Activated CD4-positive, alpha-beta T cell treated with anti-CD3 and anti-CD28 coated beads for 24 hours (primary cell): ENCODE results near the gene FANK1.
"Not testable (repeated sequence)": the region's sequence is repeated elsewhere in the genome, so short reads cannot be mapped to it uniquely, and the experiment has no call there.

Experiments
- DNase-seq, 2 donors: peaks; one replicate each; pipeline ENCODE4 v3.0.0-alpha.2; 2020; ENCODE audit warnings: low read depth in 2 of 2

Gene FANK1

DNA sequence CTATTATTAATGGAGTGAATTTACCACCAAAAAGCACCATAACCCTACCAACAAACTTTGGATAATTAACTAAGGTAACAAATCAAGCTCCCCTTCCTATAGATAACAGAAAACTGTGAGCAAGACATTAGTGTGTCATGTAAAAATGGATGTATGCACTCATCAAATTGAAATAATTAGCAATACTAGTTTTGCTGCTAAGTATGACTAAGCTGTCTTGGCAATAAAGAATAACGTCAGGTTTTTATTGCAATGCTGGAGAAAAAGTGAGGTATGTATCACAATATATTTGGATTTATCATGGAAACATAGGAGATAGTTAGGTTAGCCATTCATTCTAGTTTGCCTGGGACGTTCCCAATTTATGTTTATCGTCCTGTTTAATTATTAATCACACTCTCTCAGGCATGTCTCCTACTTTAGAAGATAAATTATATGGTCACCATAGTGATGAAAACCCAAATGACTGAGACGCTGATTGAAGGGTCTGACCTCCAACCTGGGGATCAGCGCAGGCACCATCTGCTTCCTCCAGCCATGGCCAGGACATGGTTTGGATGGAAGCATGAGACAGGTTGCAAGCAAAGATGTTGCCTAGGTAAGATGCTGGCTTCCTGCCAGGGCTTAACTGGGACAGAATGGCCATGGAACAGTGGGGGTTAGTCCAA lies 125.6 kb downstream of the FANK1 start:
- DNase-seq: no peak

DNA sequence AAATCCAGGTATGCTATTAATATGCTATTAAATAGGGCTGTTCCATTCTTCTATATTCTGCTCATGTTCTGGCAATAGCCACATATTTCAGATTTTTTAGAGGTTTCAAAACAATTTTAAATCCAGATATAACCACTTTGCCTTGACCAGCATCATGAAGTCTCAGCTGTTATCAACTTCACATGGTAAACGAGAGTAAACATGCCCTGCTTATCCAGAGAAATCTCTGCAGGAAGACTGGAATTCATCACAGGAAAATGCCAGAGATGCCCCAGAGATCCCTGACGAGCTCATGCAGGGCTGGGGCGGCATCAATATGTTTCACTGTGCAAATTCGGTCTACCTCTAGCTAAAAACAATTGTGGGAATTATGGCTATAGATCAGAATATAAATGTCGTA lies 126.5 kb downstream of the FANK1 start:
- DNase-seq: no peak

DNA sequence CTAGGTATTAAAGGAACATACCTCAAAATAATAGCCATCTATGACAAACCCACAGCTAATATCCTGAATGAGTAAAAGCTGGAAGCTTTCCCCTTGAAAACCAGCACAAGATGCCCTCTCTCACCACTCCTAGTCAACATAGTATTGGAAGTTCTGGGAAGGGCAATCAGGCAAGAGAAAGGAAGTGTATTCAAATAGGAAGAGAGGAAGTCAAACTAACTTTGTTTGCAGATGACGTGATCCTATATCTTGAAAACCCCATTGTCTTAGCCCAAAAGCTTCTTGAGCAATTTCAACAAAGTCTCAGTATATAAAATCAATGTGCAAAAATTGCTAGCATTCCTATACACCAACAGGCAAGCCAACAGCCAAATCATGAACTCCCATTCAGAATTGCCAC lies 131.3 kb downstream of the FANK1 start:
- no peak for DNase-seq

DNA sequence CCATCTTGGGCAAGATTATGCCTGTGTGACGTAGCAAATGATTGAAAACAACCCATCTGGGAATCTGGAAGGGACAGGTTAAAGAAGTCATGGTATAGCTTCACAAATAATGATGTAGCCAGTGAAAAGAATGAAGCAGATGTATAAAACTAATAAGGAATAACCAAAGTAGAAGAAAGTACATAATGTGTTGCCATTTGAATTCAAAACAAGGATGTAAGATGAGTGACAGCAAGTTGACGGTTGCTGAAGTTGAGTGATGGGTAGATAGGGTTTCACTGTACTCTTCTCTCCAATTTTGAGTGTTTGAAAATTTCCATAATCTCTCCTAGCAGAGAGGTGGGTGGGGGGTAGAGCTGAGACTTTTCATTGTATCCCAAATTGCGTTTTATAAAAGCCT lies 133.6 kb downstream of the FANK1 start:
- DNase-seq: no peak

DNA sequence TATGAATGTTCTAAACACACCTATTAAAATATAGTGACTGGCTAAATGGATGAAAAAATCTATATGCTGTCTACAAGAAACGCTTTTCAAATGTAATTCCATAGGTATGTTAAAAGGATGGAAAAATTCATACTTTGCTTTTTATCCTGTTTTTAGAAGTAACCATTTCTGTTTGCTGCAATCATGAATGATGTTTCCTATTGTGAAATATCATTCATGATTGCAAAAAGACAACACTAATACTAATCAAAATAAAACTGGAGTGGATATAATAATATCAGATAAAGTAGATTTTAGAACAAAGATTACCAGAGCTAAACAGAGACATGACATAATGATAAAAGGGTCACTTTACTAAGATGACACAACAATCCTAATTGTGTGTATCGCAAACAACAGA lies 138.2 kb downstream of the FANK1 start:
- no peak for DNase-seq

DNA sequence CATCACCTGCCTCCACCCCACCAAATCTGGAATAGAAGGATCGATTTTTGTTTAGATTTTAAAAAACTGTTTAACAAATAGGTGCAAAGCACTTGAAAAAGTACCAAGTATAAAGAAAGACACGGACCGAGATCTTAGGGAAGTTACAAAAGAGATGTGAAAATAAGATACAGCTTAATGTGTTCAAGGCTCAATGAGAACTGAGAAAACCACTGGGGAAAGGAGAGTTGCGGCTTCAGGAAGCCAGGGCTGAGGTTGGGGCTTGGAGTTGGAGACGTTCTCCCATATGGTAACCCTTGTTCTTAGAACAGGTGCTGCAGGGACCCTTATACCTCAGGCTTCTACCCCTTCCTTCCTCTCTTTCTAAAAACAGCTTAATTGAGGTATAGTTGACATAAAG lies 140.2 kb downstream of the FANK1 start:
- no peak for DNase-seq

DNA sequence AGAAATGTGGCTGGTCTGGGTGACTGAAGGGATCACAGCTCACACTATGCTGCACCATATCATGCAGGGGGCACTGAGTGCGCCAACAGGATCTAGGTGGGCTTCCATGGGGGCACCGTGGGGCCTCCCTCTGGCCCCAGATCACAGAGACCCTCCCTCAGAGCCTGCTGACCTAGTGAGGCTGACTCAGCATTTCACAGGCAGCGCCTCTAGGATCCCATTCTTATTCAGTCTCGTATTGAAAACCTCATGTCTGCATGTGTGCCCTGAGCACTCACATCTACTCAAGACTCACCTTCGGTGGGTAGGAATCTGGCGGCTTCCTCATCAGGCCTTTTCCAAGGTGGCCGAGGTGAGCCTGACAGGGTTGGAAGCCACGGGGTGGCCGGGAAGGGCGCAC lies 141.6 kb downstream of the FANK1 start:
- DNase-seq: no peak

DNA sequence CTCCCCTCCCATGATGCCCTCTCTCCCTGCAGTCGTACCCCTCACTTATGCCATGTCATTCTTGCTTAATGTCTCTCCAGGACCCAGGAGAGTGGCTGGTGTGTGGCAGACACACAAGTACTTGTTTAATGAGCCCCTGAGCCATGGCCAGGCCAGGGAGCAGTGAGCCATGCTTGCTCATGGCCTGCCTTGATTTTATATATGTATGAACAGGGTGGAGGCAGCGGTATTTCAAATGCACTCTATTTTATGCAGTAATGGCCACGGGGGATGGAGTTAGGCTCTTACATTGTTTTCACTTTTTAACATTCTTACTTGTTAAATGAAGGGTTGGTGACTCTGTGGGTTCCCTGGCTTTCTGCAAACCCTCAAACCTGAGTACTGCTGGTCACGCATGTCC lies 144.8 kb downstream of the FANK1 start:
- no peak for DNase-seq

DNA sequence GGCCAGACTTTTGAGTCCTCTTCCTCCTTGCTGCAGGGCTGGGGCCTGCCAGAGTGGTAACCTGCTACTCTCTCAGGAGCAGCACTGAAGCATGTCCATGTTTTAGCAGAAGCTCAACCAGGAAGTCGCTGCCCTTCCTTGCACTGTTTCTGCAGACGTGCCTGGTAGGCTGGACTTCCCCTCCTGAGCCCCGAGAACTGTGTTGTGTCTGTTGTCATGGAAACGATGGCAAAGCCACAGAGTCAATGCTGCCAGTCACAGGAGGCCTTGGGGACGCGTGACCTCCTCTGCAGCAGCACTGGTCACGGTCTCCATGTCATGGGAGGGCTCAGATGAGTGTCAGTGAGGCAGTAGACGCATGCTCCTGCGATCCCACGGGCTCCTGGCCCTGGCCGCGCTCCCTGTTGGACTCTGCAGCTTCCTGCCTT lies 145.5 kb downstream of the FANK1 start:
- DNase-seq: peak in 1 of 2 donors; percentile 25

DNA sequence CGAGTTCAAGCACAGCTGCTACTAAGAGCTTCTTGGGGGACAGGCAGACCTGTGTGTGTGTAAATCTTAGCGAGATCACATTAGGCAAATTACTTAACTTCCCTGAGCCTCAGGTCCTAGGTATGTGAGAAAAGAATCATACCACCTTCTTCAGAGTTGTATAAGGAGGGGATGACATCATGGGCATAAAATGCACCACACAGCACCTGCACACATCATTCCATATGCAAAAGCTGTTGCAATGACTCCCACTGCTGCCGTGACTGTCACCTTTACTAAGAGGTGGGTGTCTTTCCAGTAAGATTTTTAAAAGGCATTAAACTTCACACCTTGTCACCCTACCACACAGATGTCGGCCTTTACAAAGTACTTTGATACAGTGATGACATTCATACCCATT lies 146.0 kb downstream of the FANK1 start:
- no peak for DNase-seq

DNA sequence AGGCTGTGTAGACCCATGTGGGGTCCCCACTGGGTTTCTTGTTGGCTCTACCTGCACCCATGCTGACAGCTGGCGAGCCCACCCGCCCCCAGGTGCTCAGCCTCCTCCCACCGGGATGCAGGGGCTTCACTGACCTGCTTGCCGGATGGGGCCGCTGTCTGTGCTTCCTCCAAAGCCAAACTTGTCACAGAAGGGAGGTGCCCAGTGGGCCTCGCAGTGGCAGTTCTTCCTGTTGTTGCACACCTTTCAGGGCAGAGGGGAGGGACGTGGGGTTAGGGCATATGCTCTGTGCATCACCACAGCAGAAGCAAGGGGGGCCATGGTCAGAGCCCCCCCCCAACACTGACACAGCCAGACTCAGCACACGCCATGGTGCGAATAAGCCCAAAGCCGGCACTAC lies 146.5 kb downstream of the FANK1 start:
- no peak for DNase-seq

DNA sequence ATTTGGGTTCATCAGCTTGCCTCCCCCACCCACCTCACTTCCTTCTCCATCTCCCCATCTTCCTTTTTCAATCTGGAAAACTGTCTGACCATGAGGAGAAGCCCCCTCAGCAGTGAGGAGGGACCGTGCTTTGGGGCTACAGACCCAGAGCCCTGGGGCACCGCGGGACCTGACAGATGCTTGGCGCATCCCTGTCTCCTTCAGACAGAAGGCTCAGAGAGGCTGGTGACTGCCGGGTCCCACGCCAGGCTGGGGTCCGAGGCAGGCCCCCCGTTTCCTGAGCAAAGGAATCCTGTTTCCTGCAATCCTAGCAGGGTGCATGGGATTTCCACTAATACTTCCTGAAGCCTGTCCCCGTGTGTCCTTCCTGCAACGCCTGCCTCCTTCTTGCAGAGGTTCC lies 147.0 kb downstream of the FANK1 start:
- no peak for DNase-seq

DNA sequence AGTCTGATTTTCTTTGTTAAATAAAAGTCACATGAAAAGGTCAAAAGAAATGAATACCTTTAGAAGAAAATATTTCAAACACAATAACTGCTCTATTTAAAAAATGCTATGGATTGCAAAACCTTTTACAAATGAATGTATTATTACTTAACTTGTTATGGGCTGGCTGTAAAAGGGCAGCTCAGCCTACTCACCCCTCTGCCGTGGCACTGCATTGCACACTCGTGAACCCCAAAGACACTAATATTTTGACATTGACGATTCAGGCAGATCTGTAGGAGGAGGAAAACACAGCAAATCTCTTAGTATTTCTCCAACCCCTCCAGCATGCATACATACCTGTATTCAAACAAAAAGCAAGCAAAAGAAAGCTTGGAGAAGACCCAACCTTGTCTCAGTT lies 149.5 kb downstream of the FANK1 start:
- DNase-seq: no peak

DNA sequence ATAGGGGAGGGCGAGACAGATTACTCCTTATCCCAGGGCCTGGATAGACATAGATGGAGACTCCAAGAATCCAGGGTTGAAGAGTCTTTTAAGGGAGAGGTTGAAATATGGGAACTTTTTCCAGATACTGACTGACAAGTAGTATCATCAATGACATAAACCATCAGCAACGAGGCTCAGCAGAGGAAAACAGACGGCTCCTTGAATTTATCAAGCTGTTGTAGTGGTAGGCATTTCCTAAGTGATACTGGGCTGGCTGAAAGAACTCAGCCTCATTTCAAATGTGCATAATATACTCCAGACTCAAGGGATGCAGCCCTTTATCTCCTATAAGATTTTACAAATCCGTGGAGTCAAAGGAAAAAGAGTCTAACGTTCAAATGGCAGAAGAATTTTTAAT lies 150.5 kb downstream of the FANK1 start:
- DNase-seq: no peak

DNA sequence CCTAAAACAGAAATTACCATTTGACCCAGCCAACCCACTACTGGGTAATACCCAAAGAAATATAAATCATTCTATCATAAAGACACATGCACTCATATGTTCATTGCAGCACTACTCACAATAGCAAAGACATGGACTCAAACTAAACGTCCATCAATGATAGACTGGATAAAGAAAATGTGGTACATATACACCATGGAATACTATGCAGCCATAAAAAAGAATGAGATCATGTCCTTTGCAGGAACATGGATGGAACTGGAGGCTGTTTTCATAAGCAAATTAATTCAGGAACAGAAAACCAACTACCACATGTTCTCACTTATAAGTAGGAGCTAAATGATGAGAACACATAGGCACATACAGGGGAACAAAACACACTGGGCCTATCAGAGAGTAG lies 151.4 kb downstream of the FANK1 start:
- DNase-seq: not testable (repeated sequence)

DNA sequence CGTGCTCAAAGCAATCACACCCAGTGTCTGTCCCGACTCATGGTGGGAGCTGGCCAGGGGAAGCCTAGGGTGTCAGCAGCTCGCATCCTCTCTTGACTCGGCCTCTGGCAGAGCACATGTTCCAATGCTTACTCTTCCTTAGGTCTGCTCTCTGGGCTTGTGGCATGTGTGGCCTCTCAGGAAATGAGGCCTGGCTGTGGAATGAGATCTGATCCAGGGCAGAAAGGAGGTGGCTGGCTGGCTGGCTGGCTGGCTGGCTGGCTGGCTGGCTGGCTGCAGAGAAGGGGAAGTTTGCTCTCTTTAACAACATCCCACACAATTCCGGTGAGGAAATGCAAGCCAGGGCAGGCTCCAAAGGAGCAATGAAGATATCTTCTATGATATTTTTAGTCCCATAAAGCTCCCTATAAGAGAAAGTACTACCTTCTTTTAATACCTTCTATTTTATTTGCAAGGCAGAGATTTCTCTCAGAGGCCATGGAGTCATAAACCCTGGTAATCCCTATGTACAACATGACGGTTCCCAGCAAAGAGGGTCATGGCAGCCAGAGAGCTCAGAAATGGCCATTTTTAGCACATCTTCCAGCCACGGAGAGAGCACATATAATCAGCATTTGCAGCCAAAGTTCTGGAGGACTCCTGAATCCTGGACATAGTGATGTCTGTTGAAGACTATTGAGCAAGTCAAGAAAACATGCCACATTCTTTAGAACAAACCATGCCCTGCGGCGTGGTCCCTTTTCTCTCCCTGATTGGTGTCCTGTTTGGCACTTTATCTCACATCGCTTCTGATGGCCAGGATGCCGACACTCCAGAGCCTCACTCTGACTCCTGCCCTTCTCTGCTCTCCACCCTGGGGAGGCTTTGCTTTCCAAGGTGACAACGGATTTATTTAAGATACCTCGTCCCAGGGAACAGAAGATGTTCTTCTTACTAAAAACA lies 153.7 kb downstream of the FANK1 start:
- DNase-seq: no peak

DNA sequence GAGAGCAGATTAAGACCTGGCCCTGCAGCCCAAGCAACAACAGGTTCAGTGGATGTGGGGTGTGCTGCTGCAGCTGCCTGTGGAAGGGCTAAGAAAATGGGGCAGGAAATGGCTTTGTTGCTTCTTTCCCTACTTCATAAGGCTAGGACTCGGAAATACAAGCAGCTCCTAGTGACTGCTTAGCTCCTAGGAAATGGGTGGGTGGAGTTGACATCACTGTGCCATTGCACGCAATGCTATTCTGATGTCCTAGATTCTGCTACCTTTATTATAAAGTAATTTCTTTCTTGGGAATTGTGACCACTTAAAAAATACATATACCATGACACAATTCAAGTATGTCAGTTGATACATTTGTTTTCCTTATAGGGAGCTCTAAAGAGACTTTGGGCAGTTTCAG lies 155.8 kb downstream of the FANK1 start:
- no peak for DNase-seq

DNA sequence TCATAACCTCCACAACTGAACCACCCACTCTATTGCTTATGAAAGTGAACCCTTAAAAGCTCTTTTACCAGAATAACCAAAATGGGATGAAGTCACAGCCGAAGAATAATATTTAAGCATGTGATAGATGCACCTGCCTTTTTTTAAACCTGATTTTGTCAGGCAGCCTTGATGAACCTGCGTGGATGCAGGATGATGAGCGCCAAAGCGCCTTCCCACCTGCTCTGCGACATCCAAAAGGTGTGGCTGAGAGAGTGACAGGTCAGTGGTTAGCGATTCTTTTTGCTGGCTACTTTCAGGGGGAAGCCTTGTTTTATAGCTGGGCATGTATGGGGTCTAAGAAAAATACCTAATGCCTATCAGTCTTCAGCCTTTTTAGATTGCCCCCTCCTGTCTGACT lies 157.8 kb downstream of the FANK1 start:
- no peak for DNase-seq

DNA sequence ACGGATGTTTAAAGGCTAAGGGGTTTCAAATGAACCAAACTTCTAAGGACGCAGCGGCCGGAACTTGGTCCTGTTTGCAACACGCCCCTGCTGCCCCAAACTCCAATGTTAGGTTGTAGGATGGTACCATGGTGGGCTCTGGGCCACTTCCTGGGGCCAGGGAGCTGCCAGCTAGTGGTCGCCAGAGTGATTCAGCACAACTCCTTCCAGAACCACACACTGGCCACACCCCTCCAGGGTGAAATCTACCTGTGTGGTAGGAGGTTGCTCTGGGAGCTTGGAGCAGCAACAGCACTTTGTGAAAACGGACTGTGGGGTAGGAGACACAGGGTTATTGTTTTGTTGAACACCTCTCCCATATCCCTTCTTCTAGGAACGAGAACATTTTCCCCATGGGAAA lies 161.1 kb downstream of the FANK1 start:
- no peak for DNase-seq

DNA sequence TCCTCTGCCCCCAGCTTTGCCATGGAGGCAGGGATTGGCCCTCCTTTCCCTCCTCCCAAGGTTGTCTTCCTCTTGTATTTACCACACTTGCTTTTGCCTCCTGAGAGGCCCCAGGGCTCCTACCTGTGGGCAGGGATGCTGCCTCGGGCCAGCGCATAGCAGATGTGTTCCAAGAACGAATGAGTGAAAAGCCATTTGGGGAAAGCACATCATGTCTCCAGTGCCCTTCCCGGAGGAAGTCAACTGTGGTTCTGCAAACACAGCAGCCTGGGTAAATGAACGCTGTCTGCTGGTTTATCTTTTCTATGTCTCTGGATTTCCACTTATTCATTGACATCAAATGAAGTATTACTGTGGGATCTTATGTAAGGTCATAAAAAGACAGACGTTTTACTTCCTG lies 161.7 kb downstream of the FANK1 start:
- DNase-seq: no peak

DNA sequence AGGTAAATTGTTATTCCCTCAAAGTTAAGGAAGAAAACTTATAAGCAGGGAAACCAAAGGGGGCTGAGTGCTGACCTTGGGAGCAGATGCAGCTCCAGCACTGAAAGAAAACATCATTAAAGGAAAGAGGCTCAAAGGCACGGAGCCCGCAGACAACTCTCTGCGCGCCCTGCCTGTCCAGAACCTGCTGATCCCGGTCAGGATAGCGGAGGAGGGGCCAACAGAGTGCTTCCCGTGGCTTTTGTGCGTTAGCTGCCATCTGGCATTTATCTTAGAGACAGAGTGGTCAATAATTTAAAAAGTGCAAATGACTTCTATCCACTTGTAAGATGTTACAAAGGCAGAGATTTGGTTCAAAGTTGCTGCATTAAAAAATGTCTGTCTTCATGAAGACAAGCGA lies 162.1 kb downstream of the FANK1 start:
- DNase-seq: no peak
